GM06990 (cell line): ENCODE data around the gene RNGTT.

Experiments
- DNase-seq: peaks from one replicate; pipeline ENCODE4 v3.0.0-alpha.2; 2011; ENCODE audit not compliant: insufficient read length; ENCODE audit errors: extremely low read depth
- H3K27me3 ChIP-seq: replicated peaks from 2 replicates; pipeline ENCODE4 v1.6.0; 2011; ENCODE audit warnings: low read length; ENCODE audit not compliant: control insufficient read depth, insufficient read depth
- H3K36me3 ChIP-seq: 2 replicates; pipeline ENCODE4 v1.5.1; 2011; ENCODE audit warnings: low read length; ENCODE audit not compliant: control insufficient read depth, insufficient read depth
- H3K4me3 ChIP-seq: replicated peaks from 2 replicates; pipeline ENCODE4 v1.5.1; 2011; ENCODE audit warnings: low read depth, mild to moderate bottlenecking, control low read depth, low read length
- CTCF ChIP-seq: IDR thresholded peaks from 2 replicates; pipeline ENCODE4 v1.5.1; 2011; ENCODE audit warnings: low read length, control low read depth, mild to moderate bottlenecking, inconsistent platforms; ENCODE audit not compliant: insufficient read depth, poor library complexity, severe bottlenecking

Gene RNGTT

GRCh38 chr6:88650029-88650619 is 313.3 kb downstream of the RNGTT start:
- no peaks in the 10 kb centered on the region for H3K27me3 ChIP-seq
- peak; percentile 60 for DNase-seq
- H3K36me3 ChIP-seq: no peaks in the 10 kb centered on the region
- 0 out of 2 replicates have a peak overlapping the region, but pooled peaks have one; percentile 11 for H3K4me3 ChIP-seq
- TF ChIP-seq CTCF: no peak

- Histone ChIP-seq H3K27me3 (no peaks in the 10 kb centered on the region), H3K36me3 (no peaks in the 10 kb centered on the region), H3K4me3 (peak overlapping the region; percentile 31)
- TF ChIP-seq CTCF: no peak
- peak; percentile 67 for DNase-seq
Measured at GRCh38 chr6:88641178-88641903, 322.1 kb downstream of the RNGTT start.

GRCh38 chr6:88637761-88638545 is 325.5 kb downstream of the RNGTT start:
- Histone ChIP-seq H3K36me3 (no peaks in the 10 kb centered on the region), H3K27me3 (no peaks in the 10 kb centered on the region), H3K4me3 (no peak overlapping the region)
- no peak for DNase-seq
- no peak for TF ChIP-seq CTCF

- no peaks in the 10 kb centered on the region for H3K27me3 ChIP-seq
- no peak overlapping the region for H3K4me3 ChIP-seq
- H3K36me3 ChIP-seq: no peaks in the 10 kb centered on the region
- no peak for TF ChIP-seq CTCF
- DNase-seq: no peak
Measured at GRCh38 chr6:88636871-88637270, 326.5 kb downstream of the RNGTT start.

GRCh38 chr6:88633782-88634181 is 329.6 kb downstream of the RNGTT start:
- Histone ChIP-seq H3K4me3 (no peak overlapping the region), H3K36me3 (no peaks in the 10 kb centered on the region), H3K27me3 (no peaks in the 10 kb centered on the region)
- no peak for TF ChIP-seq CTCF
- DNase-seq: no peak
